Hepatocyte (in vitro differentiated cells): ENCODE data around the gene ZNF468.
"Not testable (repeated sequence)": the region's sequence is repeated elsewhere in the genome, so short reads cannot be mapped to it uniquely, and the experiment has no call there.

Experiments
- CTCF ChIP-seq: fragments of 200-600 bp; sonication (generic); IDR thresholded peaks from 2 replicates; pipeline ENCODE4 v1.5.1; 2016; ENCODE audit warnings: antibody characterized with exemption, mild to moderate bottlenecking; ENCODE audit not compliant: poor library complexity
- EZH2 ChIP-seq: fragments of 200-600 bp; sonication (generic); IDR thresholded peaks from 2 replicates; pipeline ENCODE4 v1.6.1; 2016; ENCODE audit warnings: antibody characterized with exemption, mild to moderate bottlenecking, borderline replicate concordance
- EZH2phosphoT487 ChIP-seq: fragments of 200-600 bp; sonication (generic); IDR thresholded peaks from one replicate; pipeline ENCODE4 v1.6.1; 2018; ENCODE audit warnings: antibody characterized with exemption, mild to moderate bottlenecking, low read depth, moderate library complexity; ENCODE audit not compliant: unreplicated experiment, severe bottlenecking

- not testable (repeated sequence) for TF ChIP-seq CTCF, EZH2, EZH2phosphoT487
These were observed at the start of gene ZNF468 for GRCh38 chr19:52857378-52858191.
